HG02943 (cell line): ENCODE measurements around the gene C1QTNF6.
"Not testable (repeated sequence)": the region's sequence is repeated elsewhere in the genome, so short reads cannot be mapped to it uniquely, and the experiment has no call there.

ENCODE experiments used
- ATAC-seq: cut with Tn5 transposase; IDR thresholded peaks from one replicate; pipeline ENCODE4 v1.9.1; 2021; ENCODE audit warnings: mild to moderate bottlenecking, low read depth, moderate library complexity; ENCODE audit not compliant: unreplicated experiment

C1QTNF6 gene

DNA sequence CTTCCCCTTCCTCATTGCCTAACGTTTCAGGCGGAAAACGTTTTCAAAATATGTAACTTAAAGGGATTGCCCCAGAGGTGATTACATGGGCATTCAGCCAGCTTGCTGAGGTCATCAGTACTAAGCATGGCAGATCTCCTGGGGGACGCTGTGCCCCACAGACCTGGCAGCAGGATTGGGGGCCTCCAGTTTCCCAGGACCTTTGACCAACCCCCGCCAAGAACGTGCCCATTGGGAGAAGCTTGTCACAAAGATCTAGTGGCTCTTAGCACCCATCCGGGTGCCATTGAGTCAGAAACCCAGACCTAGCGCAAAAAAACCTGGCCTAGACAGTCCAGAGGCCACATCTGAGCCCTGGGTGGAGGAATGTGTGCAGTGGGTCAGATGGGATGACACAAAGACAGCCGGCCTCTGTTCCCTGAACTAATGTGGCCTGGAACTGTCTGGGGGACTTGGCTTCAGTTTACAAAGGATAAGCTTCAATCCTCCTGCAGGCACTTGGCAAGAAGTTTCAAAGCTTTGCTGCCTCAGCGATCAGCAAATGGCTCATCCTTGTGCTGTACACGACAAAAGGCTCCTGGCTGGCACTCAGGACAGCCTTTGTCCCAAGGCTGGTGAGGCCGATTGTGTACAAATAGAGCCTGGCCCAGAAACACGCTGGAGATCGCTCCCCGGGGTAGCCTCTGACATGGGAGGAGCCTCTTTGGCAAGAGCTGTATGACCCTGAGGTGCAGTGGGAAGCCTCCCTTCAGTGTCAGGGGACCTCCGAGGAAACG is 9.5 kb downstream of the C1QTNF6 start:
- ATAC-seq = no peak

DNA sequence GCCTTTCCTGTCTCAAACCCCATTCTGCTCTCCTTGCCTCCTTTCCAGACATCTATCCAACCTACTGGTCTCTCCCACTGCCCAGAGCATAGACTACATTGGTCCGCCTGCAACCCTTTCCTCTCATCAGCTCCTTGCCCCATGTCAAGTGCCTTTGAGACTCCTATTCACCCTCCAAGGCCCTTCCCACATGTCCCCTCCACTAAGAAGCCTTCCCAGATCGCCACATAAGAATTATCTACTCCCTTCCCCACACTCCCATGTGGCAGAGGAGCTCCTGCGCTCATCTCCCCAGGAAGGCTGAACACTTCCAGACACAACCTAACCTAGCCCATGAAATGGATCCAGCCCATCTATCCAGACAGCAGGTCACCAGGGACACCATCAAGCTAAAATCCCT is 10.3 kb downstream of the C1QTNF6 start:
- ATAC-seq = no peak

DNA sequence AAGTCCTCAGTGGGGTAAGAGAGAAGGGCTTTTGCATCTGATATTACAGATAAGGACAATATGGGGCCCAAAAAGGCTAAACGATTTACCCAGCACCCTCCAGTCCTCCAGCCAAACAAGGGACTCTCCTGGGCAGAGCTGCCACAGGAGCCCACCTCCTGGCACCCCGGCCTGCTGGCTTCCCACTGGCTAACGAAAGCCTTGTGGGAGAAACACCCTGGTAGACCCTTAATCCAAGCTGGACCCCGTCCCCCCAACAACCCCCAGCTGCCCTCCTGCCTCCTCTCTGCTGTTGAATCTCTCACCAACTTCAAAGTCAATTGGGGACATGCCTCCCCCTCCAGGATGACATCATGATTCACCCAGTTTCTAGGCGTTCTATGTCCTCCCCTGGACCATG is 10.8 kb downstream of the C1QTNF6 start:
- ATAC-seq = no peak

DNA sequence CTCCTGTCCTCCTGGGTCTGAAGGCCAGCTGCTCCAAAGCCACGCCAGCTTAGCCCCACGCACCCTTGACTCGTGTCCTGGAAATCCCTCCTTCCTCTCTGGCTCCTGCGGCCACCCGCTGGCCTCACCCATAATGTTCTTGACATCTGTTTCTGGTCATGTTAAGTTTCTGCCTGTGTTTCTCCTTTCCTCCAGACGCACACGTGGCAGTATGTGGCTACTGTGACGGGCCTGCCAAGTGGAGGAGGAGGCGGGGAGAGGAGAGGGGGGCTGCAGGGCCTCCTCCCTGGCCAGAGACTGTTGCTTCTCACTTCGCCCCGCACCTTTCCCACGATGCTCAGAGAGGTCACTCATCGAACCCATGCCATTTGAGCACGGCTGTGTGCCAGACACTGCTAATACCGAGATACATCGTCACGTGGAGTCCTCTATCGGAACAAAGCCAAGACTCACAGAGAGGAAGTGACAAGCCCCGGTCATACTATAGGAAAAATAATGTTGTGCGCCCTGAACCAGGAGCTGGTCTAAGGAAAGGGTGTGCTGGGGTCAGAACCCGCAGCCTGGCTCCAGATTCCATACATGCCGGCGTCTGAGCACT is 11.5 kb downstream of the C1QTNF6 start:
- no peak for ATAC-seq

DNA sequence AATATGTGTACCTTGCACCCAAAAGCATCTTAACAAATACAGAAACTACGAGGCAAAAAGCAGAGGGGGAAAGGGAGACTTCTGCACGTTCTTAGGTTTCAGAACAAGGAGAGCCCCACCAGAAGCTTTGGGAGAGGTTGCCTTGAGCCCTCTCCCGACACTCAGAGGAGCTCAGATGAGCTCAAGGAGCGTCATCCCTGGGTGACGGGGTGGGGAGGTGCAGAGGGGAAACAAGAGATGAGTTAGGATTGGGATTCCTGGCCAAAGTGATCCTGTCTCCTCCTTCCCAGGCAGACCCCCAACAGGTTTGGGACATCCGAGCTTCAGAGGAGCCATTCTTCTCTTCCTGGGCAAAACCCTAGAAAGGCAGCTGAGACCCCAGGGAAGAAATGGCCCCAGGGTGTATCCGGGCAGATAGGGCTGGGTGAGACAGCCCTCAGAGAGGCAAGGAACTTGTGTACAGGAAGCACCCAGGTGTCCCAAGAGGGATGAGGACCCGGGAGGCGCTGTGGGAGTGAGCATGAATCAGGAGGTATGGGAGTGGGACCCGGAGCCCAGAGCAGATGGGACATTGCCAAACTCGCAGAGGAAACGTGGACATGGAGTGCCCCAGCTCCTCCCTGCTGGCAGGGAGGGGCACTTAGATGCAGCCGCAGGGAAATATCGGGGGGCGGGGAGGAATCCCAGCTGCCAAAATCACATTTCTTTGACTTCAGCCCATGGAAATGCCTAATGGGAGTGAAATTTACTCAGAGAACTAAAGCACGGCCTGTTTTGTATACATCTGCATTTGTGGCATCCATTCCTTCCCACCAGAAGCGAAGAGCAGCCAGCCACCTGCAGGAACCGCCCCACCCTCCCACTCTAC is 12.4 kb downstream of the C1QTNF6 start:
- no peak for ATAC-seq

DNA sequence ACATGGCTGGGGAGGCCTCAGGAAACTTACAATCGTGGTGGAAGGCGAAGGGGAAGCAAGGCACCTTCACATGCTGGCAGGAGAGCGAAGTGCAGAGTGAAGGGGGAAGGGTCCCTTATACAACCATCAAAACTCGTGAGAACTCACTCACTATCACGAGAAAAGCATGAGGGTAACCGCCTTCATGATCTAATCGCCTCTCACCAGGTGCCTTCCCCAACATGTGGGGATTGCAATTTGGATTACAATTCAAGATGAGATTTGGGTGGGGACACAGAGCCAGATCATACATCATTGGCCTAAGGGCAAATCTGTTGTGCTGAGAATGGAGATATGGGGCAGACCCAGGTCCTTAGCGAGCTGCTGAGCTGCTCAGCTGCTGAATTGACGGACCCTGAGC is 13.1 kb downstream of the C1QTNF6 start:
- no peak for ATAC-seq

DNA sequence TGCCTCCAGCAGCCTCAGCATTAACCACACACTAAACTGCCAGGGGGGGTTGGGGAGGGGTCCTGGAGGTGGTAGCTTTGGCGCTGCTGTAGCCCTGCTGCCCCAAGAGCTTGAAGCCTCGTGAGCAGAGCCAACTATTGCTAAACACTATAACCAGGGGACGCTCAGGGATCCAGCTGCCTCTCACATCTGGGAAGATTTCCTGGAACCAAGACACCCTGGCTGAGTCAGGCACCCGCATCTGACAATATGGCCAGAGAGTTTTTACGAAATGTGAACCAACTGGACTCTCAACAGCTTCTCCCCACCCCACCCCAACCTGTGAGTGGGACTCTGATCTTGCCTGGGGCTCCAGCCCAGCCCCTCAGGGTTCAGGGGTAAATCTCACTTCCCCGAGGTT is 14.3 kb downstream of the C1QTNF6 start:
- ATAC-seq = no peak

DNA sequence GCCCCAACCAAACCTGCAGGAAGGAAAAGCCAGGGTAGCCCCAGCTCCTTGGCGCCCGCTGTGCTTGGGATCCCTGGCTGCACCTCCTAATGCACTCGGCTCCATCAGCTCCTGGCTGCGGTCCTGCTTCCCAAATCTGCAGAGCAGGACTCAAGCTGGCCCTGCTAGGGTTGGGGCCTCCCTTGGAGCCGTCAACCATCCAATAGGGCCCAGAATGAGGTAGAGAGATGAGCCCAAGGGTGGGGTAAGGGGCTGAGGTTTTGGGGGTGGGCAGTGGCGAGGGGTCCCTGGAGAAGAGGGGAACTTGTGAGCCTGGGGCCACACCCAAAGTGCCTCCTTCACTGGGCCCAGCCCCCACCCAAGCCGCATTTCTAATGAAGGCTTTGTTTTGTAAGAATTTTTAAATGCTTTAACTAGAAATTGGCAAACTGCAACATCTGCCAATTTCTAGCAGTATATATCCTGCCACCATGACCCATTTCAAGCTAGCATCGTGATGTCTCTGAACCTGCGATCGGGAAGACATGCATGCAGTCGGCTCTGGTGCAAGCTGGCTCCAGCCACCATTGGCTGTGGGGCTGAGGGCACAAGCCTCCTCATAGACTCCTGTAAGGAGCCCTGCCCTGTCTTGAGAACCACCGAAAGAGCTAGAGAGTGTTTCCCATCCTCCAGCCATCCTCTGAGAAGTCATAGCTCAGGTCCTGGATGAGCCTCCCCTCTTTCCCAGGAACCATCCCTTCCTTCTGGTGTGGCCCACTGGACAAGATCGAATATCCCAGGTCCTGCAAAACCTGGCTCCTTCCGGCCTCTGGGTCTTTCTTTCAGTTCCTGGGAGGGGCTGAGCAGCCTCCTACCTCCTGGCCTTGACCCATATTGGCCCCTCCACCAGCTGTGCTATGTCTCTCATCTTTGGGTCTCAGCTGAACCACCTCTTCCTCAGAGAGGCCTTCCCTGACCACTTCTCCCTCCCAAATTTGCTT is 15.5 kb downstream of the C1QTNF6 start:
- ATAC-seq = no peak

DNA sequence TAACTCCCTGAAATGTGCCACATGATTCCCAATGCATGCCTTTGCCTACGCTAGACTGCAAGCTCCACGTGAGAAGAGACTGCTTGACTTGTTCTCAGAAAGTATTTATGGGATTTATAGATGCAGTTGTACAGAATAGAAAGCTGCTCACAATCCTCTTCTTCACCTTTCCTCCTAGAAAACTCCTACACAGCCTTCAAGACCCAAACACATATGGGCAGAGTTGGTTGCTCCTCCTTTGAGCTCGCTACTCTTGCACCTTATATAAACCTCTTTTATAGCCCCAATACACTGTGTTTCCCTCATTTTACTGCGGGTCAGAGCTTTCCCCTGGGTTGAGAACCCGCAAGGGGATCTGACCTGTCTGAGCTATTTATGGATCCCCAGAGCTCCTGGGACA is 16.4 kb downstream of the C1QTNF6 start:
- no peak for ATAC-seq

DNA sequence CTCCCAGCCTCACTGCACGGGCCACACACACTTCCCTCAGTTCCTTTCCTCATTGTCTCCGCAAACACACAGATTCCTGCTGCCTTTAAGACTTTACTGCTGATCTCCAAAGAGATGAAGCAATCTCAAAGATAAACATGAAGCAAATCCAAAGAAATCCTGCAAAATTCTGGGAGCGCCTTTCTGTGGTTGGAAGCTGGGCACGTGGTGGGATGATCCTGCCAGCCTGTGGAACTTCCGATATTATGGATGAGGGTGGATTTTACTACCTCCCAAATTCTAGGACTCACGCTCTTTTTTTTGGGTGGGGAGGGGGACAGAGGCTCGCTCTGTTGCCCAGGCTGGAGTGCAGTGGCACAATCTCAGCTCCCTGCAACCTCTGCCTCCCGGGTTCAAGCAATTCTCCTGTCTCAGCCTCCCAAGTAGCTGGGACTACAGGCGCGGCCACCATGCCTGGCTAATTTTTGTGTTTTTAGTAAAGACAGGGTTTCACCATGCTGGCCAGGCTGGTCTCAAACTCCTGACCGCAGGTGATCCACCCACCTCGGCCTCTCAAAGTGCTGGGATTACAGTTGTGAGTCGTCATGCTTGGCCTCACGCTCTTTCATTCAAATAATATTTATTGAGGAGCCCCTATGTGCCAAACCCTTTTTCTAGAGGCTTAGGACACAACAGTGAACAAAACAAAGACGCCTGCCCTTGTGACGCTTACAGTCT is 17.2 kb downstream of the C1QTNF6 start:
- ATAC-seq = not testable (repeated sequence)

DNA sequence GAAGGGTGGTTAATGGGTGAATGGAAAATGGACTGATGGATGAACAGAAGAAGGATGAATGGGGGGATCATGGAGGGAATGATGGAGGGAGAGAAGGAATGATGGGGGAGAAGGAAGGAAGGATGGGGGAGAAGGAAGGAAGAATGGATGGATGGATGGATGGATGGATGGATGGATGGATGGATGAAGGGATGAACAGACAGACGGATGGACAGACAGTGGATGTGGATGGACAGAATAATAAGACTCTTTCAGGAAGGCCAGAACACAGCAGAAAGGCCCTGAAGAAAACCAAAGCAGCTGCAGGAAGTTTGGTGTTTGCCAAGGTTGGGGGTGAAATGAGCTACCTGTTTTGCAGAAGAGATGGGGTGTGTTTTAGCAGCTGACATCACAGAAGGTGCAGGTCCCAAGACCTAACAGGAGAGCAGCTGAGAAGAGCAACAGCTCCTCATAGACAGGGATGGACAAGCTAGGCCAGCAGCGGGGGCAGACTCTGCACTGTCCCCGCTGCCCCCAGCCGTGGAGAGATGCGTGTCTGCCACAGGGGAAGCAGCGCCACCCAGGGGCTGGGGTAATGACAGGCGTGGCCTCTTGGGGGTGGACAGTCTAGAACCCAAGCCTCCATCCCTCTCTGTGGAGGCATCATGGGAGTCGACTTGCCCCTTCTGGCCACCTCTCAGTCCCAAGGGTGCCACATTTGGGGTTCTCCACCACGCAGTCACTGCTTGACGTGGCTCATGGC is 17.9 kb downstream of the C1QTNF6 start:
- no peak for ATAC-seq

DNA sequence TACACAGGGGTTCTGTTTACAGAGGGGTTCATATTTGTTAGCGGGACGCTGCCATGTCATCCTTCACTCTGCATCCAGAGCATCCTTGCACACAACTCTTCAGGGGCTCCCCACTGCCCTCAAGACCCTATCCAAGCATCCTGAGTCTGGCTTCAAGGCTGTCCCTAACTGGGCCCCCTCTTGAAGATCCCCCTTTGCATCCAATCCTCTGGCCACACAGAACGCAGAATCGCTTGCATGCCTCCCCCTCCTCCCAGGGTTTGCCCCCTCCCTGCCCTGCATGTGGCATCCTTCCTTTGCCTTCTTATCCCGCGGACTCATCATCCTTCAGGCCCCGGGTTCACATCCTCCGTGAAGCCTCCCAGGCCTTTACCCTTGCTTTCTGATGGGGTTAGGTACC is 18.6 kb downstream of the C1QTNF6 start:
- ATAC-seq = no peak

DNA sequence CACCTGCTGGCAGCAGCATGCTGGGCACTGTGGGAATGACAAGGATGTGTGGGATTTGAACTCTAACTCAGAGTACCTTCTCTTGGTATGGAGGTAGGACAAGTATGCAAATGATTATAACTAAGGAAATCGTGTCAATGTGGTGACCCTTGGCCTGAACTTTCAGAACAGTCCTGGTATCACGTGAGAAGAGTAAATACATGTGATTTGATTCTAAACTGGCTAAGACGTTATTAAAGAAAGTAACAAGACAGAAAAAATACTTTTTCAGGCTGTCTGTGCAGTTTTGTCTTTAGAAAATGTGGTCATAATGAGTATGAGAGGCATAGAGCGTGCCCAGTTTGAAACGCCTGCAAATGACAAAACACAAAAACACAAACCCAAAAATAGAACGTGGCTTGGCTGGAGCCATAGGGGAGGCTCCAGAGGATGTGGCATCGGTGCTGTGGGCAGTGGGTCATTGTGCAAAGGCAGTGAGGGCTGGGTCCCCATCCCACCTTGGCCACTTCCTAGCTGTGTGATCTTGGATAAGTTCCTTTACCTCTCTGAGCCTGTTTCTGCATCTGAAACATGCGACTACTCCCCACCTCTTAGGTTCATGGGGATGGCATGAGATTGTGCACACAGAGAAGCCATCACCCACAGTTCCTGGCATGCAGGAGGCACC is 19.9 kb downstream of the C1QTNF6 start:
- ATAC-seq = no peak

DNA sequence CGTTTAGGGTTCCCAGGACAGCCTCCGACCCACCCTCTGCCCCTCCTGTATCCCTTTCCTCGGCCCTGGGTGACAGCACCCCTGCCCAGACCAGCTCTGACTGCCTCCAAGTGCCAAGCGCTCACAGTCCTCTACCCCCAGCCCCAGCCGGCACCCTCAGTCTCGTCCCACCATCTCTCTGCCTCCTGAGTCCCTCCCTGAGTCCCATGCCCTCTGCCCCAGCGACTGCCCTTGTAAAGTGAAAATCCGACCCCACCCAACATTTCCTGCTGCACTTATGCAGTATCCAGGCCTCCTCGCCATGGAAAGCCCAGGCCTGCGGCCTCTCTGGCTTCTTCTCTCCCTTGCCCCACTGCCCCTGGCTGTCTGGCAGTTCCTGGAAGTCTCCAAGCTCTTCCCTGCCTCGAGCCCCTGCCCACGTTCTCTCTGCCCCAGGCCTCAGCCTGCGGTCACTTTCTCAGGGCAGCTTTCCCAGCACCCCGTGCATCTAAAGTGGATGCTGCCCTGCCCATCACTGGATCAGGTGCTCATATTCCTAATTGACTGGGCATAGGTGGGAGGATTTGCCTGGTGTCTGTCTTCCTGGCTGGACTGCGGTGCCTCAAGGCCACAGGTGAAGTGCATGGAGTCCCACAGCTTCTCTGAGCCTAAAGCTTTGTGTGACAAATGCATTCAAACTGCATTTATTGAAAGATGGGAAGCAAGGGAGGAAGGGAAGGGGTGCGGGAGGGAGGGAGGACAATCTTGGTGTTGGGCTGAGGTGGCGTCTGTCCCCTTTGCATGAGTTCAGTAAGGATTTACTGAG is 20.7 kb downstream of the C1QTNF6 start:
- ATAC-seq = no peak

DNA sequence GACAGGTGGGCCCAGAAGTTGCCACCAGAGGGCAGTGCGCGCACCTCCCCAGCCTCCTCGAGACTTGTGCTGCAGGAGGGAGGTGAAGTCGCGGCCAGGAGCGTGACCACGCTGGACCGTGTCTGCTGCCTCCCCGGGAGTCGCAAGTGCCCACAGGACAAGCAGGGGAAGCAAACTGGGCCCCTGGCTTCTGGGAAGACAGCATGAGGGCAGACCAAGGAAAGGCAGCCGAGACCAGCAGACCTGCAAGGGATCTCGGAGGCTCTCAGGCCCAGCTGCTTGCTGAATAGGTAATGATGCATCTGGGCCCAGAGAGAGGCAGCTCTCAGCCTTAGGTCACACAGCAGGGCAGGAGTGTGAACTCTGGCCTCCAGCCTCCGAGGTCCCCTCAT is 21.4 kb downstream of the C1QTNF6 start:
- ATAC-seq = no peak

DNA sequence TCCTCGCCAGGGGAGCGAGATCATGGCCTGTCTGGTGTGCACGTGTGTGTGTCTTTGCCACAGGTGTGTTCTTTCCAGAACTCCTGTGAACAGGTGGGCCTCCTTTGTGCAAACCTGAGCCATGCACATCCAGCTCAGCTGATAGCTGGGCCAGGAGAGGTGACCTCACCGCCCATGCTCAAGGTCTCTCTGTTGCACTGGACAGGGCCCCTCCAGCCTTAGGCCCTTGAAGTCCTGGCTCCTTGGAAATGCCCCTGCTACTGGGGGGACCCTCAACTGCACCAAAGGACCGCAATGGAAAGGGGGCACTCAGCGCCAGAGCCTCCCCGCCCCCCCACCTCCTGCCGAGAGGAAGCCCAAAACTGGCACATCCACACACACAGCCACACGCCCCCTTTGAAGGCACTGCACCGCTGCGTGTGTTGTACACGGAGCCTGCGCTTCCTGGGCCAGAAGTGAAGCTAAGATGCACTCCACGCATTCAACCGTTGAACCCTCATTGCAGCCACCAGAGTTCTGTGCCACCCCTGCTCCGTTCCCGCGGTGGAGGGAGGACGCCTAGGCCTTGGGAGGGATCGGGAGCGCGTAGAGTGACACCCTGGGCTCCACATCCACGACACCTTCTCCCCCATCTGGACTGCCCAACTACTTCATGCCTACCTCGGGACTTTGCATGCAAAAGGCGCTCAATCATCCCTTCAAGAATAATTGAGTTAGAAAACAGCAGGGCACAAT is 21.9 kb downstream of the C1QTNF6 start:
- no peak for ATAC-seq

DNA sequence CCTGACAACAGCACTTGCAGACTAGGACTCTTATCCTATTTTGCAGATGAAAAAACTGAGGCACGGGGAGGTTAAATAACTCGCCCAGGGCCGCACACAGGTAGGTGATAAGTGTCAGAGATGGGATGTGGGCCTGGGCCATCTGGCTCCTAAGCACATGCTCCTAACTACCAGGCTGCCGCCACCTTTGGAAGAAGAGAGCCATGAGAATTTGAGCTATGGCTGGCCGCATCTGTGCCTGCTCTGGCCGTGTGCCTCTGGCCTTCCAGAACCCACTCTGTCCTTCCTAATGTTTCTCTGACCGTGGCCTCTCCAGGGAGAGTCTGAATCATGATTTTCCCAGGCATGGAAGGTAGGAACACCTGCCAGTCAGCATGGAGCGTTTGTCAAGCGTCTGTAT is 23.0 kb downstream of the C1QTNF6 start:
- no peak for ATAC-seq
